KG1 (cell line): ENCODE results near the gene GDPD5.

Experiments used
- DNase-seq: peaks from one replicate; lab custom pipeline; 2025; lab: John Stamatoyannopoulos, UW

Gene GDPD5

DNA sequence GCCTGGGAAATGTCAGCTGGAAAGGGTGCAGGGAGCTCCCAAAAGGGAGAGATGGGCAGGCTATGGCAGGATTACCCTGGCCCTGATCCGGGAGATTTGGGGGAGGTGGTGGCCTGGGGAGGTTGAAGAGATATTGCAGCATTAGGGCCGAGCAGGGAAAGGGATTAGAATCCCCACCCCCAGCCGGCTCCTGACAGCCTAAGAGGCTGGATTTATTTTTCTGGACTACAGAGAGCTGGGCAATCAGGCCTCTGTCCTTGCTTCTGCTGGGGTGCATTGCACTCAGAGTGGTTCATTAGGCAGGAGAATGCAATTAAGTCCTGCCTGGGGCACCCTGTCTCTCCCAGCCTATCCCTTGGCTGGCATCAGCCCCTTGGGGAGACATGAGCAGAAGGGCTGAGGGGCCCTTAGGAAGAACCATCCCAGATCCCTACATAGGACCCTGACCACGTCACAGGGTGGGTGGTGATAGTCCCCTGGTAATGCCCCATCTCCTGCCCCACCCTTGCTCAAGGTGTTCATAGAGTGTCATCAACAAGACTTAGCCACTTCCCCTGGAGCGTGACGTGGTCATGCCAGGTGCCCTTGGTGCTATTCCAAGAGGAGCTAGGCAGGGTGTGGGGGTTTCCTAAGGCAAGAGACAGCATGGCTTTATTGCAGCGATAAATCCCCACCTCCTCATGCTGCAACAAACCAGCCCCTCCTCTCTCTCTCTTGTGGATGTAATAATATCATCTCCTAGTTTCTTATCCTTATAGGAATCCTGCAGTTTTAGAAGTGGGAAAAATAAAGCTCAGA, 54.4 kb downstream of the GDPD5 start:
- DNase-seq = no peak

- DNase-seq = no peak
Measured at GRCh38 chr11:75470476-75471080, 55.2 kb downstream of the GDPD5 start.

GRCh38 chr11:75469785-75470405, 55.8 kb downstream of the GDPD5 start:
- no peak for DNase-seq

- no peak for DNase-seq
Measured at GRCh38 chr11:75468534-75469340, 57.0 kb downstream of the GDPD5 start.

- DNase-seq = no peak
Measured at GRCh38 chr11:75467881-75468280, 57.9 kb downstream of the GDPD5 start.

GRCh38 chr11:75467311-75467710, 58.4 kb downstream of the GDPD5 start:
- no peak for DNase-seq

DNA sequence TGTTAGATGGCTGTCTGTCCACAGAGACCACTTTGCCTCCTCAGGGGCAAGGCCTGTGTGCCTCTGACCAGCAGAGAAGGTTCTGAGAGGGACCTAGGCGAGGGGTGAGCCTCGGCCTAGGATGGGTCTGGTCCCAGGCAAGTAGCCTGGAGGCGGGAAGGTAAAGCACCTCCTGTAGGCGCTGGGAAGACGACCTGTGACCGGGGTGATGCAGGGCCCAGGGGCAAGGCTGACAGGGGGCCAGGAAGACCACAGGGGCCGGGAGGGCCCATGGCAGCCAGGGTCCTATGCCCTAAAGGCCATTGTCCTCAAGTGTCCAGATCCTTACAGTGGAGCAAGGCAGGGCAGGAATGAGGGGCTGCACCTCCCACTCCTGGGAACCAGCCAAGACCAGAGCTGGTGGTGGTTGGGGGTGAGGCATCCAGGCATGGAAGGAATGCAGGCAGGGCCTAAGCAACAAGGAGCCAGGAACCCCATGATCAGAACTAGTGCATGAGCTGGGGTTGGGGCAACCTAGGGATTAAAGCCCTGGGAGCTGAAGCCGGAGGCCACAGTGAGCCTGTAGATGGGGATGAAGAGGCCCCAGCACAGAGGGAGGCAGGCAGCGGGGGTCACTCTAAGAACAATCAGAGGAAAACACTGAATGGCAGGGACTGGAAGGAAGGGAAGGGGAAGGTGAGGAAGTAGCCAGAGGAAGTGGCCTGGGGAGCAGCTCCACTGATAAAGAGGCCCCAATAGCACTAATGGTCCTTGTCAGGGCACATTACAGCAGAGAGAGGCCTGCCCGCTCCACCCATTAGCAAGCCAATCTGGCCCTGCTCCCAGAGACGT, 59.8 kb downstream of the GDPD5 start:
- DNase-seq = no peak

DNA sequence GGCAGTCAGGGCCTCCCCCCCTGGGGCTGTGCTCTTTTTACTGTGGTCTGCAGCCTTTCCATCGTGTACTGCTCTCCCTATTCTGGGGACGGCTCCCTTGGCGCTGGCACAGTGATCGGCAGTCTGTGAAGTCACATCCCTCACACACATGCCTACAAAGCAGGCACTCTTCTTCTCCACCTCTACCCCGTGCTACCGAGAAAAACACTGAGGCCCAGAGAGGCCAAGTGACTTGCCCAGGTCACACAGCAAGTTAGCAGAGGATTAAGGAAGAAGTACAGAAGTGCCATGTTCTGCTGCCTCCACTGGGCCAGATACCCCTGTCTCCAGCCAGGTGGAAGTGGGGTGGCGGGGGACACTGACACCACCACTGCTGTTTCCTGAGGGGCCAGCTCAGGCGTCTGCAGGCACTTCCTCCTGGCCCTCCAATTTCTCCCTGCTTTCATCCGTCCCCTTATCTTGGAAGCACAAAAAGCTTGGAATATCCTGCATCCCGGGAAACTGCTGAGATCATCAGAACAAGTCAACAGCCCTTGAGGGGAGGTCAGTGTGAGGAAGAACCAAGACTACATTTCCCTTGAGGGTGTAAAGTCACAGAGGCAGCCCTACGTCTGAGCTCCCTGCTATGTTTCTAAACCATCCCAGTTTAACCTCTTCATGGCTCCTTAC, 62.5 kb downstream of the GDPD5 start:
- no peak for DNase-seq

DNA sequence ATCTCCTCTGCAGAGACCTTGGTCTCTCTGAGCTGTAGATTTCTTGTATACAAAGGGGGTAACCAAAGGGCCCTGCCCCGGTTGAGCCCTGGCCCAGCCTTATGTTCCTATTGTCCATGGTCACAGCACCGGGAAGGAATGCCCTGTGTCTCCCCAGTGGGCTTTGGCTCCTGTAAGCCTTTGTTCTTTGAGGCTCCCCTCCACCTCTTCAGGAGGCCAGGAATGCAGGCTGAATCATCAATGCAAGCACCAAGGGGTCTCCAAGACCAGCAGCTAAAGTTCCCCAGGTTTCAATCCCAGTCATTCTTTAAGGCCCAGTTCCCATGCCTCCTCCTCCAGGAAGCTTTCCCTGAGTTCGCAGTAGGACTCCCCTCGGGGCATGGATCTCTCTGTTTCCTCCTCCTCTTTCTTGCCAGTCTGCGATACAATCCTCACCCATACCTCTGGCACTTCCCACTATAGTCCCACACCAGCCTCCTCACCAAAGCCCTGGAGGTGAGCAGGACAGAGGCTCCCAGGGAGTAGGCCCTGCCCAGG, 63.6 kb downstream of the GDPD5 start:
- no peak for DNase-seq

DNA sequence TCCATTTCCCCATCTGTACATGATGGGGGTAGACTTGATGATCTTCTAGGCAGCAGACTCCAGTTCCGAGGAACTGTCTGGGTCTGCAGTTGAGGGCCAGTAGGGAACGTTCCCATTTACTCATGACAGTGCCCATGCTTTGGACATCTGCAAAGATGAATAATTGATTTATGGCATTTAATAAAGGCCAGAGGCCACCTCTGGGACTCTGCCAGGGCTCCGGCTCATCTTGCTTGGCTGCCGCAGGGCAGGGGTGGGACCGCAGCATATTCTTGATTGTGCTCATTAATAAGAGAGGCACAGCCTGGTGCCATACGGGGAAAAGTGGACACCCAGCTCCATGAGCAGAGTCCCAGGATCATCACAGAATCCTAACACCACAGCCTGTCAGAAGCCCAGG, 64.6 kb downstream of the GDPD5 start:
- no peak for DNase-seq

DNA sequence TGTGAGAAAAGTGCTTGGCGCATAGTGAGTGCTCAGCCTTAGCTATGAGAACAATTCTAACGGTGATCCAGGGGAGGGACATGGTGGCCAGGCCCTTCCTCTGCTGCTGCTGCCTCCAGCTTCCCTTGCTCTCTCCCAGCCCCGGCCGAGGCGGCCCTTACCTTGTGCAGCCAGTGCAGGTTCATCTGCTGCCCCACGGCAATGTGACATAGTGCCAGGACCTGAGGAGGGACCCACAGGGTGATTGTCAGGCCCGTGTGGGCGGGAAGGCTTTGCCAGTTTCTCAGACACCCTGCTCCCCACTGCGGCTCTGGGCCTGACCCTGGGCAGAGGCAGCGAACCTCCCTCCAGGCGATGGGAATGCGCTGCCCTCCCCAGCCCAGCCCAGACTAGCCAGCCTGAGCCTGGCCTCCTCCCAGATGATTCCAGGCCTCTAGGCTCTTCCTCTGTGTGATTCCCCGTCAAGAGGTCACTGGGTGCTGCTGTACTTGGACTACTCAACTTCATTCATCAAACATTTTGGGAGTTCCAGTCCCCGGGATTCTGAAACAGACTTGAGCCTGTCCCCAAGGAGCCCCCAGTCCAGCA, 69.1 kb downstream of the GDPD5 start:
- no peak for DNase-seq

GRCh38 chr11:75454987-75455386, 70.8 kb downstream of the GDPD5 start:
- DNase-seq = no peak

DNA sequence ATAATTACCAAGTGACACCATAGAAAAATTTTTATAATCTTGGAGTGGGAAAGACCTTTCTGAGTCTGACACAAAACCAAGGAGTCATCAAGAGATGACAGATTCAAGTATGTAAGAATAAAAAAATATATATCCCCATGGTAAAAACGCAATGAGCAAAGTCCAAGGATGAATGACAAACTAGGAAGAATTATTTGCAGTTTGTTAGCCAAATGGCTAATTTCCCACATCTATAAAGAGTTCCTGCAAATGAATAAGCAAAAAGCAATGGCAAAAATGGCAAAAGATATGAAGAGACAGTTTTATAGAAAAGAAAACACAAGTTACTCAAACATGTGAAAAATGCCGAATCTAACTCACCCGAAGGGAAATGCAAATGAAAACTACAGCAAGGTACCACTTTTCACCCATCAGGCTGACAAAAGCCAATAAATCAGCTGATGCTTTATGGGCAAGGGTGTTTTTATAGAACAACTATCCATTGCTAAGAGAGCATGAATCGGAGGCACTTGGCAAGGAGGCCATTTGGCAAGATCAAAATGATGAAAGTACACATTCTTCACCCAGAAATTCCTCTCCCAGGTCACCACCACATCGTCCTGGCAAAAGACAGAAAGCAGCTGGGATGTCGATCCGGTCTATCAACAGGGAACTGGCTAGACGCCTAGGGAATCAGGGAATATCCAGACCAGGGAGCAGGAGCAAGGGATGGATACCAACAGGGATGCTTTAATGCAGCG, 71.7 kb downstream of the GDPD5 start:
- DNase-seq = no peak

DNA sequence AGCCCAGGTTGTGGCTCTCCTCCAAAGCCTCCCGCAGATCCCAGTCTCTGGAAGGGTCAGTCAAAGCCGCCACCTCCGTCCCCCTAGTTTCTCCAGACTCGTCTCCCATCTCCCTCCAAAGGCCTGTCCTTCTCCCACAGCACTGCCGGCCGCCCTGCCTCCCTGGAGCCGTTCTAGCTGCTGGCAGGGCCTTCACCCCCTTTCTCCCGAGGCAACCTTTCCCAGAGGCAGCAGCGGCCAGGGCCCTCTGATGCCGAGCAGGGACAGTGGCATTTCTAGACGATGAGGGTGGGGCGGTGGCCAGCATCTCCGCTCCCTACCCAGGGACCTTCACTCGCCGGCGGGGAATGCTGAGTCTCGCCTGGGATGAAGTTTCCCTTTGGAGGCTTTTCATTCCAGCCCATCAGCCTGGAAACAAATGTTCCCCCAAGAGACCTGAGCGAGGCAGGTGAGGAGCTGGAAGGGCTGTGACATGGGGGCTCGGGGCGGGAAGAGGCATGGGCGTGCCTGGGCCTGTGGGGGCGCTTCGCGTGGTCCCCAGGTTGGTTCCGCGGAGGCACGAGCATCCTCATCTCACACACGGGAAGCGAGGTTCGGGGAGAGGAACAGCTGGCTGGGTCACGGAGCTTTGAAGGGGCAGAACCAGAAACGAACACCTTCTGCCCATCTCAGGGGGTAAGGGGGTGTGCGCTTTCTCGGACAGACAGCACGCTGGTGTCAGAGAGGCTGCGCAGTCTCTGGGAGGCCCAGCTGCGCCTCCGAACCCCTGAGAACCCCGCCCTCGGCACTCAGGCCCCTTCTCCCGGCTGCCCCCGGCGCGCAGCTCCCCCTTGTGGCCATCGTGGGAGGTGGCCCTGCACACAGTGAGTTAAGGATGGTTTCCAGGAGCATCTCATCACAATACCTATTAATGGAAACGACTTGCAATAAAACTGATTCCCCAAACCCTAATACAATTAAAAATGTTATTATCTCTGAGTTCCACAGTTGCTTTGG, 74.6 kb downstream of the GDPD5 start:
- DNase-seq = no peak

DNA sequence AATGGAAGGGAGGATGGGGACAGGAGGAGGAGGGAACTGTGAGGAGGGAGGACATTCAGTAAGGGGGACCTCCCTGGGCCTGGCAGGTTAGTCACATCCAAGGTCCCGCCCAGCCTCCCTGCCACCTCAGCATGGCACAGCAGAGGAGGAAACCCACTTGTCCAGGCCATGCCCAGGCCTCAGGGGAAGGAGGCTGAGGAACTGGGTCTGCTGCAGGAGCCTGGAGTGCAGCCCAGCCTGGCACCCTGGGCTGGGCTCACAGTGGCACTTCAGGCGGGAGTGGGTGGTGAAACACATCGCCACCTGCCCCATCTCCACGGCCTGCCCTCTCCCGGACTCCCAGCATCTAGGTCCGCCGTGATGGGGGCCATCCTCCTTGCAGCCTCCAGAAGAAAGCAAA, 75.5 kb downstream of the GDPD5 start:
- DNase-seq = no peak

DNA sequence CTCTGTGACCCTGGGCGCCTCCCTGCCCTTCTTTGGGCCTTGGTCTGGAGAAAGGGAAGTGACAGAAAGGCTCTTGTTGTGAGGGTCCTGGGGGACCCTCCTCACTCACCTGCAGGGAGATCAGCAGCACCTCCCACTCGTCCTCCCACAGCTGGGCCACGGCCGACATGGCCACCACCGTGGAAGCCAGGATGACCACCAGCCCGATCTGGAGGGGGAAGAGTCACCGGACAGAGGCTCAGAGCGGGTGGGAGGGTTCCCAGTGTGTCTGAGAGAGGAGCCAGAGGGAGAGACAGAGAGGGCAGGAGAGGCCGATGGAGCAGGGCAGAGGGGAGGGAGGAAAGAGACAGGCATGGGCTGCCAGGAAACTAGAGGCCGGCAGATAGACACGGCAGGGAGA, 76.0 kb downstream of the GDPD5 start:
- no peak for DNase-seq

GRCh38 chr11:75449271-75449670, 76.5 kb downstream of the GDPD5 start:
- no peak for DNase-seq

DNA sequence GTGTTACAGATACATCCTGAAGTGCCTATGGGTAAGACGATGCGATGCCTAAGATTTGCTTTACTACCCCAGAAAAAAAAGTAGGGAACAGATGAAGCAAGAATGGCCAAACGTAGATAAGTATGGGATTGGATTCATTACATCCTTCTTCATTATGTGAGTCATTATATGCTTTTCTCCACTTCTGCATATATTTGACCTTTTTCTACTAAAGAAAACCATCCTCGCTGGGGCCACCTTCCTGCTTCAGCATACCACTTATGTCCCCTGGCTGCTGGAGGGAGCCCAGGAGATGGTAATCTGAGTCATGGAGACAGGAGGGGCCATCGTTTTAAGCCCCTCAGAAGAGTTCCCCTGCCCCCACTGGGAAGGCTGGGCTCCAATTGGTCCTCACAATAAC, 78.3 kb downstream of the GDPD5 start:
- no peak for DNase-seq
